Measurements from ENCODE around the gene RGS18. TPM values are rescaled to one million over a fixed set of nuclear protein-coding genes. Genes with fewer than 3 reads are reported as not detected.

Gene RGS18
- total and polyA plus RNA-seq, 4 donors: 1.4 to 16.2 (median 7.5) TPM

- no peak overlapping the region for H3K9ac ChIP-seq (ENCODE audit: insufficient read depth in 1 of 2, low read length in 2 of 2)
- no peak for DNase-seq
- WGBS, 2 donors: 55 to 59% methylated on average over 2 of the region's 2 CpGs
- no peaks in the 10 kb centered on the region for H3K27me3 ChIP-seq (ENCODE audit: control insufficient read depth in 3 of 3, insufficient read depth in 3 of 3, low read length in 2 of 3)
- no peaks in the 10 kb centered on the region for H3K4me1 ChIP-seq (ENCODE audit: control insufficient read depth in 5 of 5, insufficient read depth in 5 of 5, low read length in 5 of 5)
- peaks cover 0 to 2% (median under 1%) of the 10 kb centered on the region in 4 donors for H3K9me3 ChIP-seq (ENCODE audit: control insufficient read depth in 4 of 4, insufficient read depth in 3 of 4, low read length in 3 of 4)
- ATAC-seq (ENCODE audit: insufficient read depth, low FRiP score): no peak
- TF ChIP-seq, protein P1, sequence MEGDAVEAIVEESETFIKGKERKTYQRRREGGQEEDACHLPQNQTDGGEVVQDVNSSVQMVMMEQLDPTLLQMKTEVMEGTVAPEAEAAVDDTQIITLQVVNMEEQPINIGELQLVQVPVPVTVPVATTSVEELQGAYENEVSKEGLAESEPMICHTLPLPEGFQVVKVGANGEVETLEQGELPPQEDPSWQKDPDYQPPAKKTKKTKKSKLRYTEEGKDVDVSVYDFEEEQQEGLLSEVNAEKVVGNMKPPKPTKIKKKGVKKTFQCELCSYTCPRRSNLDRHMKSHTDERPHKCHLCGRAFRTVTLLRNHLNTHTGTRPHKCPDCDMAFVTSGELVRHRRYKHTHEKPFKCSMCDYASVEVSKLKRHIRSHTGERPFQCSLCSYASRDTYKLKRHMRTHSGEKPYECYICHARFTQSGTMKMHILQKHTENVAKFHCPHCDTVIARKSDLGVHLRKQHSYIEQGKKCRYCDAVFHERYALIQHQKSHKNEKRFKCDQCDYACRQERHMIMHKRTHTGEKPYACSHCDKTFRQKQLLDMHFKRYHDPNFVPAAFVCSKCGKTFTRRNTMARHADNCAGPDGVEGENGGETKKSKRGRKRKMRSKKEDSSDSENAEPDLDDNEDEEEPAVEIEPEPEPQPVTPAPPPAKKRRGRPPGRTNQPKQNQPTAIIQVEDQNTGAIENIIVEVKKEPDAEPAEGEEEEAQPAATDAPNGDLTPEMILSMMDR (IDR thresholded peaks at IDR 0.05; ENCODE audit: control extremely low read depth, extremely low read depth): no peak
- H3K27ac ChIP-seq (ENCODE audit: low read depth in 1 of 2, low read length in 1 of 2): no peak overlapping the region
- no peak overlapping the region for H3K4me3 ChIP-seq
- no peaks in the 10 kb centered on the region for H3K36me3 ChIP-seq (ENCODE audit: control insufficient read depth in 4 of 4, insufficient read depth in 4 of 4, low read length in 4 of 4)
Measured at GRCh38 chr1:192151176-192151575, 7.1 kb upstream of the RGS18 start.

GRCh38 chr1:192153276-192153675 lies 5.0 kb upstream of the RGS18 start:
- Histone ChIP-seq H3K4me1 (ENCODE audit: control insufficient read depth in 5 of 5, insufficient read depth in 5 of 5, low read length in 5 of 5) (no peaks in the 10 kb centered on the region), H3K4me3 (no peak overlapping the region), H3K36me3 (ENCODE audit: control insufficient read depth in 4 of 4, insufficient read depth in 4 of 4, low read length in 4 of 4) (no peaks in the 10 kb centered on the region), H3K9ac (ENCODE audit: insufficient read depth in 1 of 2, low read length in 2 of 2) (no peak overlapping the region), H3K27ac (ENCODE audit: low read depth in 1 of 2, low read length in 1 of 2) (no peak overlapping the region), H3K27me3 (ENCODE audit: control insufficient read depth in 3 of 3, insufficient read depth in 3 of 3, low read length in 2 of 3) (no peaks in the 10 kb centered on the region), H3K9me3 (ENCODE audit: control insufficient read depth in 4 of 4, insufficient read depth in 3 of 4, low read length in 3 of 4) (no peaks in the 10 kb centered on the region)
- ATAC-seq (ENCODE audit: insufficient read depth, low FRiP score): no peak
- TF ChIP-seq, protein P1 (IDR thresholded peaks at IDR 0.05; ENCODE audit: control extremely low read depth, extremely low read depth): no peak
- no peak for DNase-seq

GRCh38 chr1:192157067-192157466 lies 1.2 kb upstream of the RGS18 start:
- TF ChIP-seq, protein P1 (IDR thresholded peaks at IDR 0.05; ENCODE audit: control extremely low read depth, extremely low read depth): no peak
- H3K36me3 ChIP-seq (ENCODE audit: control insufficient read depth in 4 of 4, insufficient read depth in 4 of 4, low read length in 4 of 4): no peaks in the 10 kb centered on the region
- no peaks in the 10 kb centered on the region for H3K9me3 ChIP-seq (ENCODE audit: control insufficient read depth in 4 of 4, insufficient read depth in 3 of 4, low read length in 3 of 4)
- DNase-seq: no peak
- H3K4me3 ChIP-seq: no peak overlapping the region
- H3K27me3 ChIP-seq (ENCODE audit: control insufficient read depth in 3 of 3, insufficient read depth in 3 of 3, low read length in 2 of 3): no peaks in the 10 kb centered on the region
- no peaks in the 10 kb centered on the region for H3K4me1 ChIP-seq (ENCODE audit: control insufficient read depth in 5 of 5, insufficient read depth in 5 of 5, low read length in 5 of 5)
- no peak overlapping the region for H3K27ac ChIP-seq (ENCODE audit: low read depth in 1 of 2, low read length in 1 of 2)
- H3K9ac ChIP-seq (ENCODE audit: insufficient read depth in 1 of 2, low read length in 2 of 2): no peak overlapping the region
- ATAC-seq (ENCODE audit: insufficient read depth, low FRiP score): no peak

- H3K4me3 ChIP-seq: no peak overlapping the region
- no peaks in the 10 kb centered on the region for H3K27me3 ChIP-seq (ENCODE audit: control insufficient read depth in 3 of 3, insufficient read depth in 3 of 3, low read length in 2 of 3)
- no peak for DNase-seq
- H3K4me1 ChIP-seq (ENCODE audit: control insufficient read depth in 5 of 5, insufficient read depth in 5 of 5, low read length in 5 of 5): no peaks in the 10 kb centered on the region
- no peak overlapping the region for H3K27ac ChIP-seq (ENCODE audit: low read depth in 1 of 2, low read length in 1 of 2)
- no peak for ATAC-seq (ENCODE audit: insufficient read depth, low FRiP score)
- 24 to 60% methylated on average over 4 of the region's 4 CpGs for WGBS, 2 donors
- TF ChIP-seq, protein P1 (IDR thresholded peaks at IDR 0.05; ENCODE audit: control extremely low read depth, extremely low read depth): no peak
- H3K9ac ChIP-seq (ENCODE audit: insufficient read depth in 1 of 2, low read length in 2 of 2): no peak overlapping the region
- H3K36me3 ChIP-seq (ENCODE audit: control insufficient read depth in 4 of 4, insufficient read depth in 4 of 4, low read length in 4 of 4): no peaks in the 10 kb centered on the region
- H3K9me3 ChIP-seq (ENCODE audit: control insufficient read depth in 4 of 4, insufficient read depth in 3 of 4, low read length in 3 of 4): peaks cover 0 to 2% (median 0%) of the 10 kb centered on the region in 4 donors
Measured at GRCh38 chr1:192159014-192159413, 752 bp downstream of the RGS18 start.

Measured in lung (tissue), 12 donors.